Common myeloid progenitor, CD34-positive (primary cell): Measurements from ENCODE around the gene MSI2.

ENCODE experiments used
- CTCF ChIA-PET: fragments of 350-600 bp; sonication (Branson Sonifier 250); formaldehyde crosslinking; loops from one replicate; lab custom pipeline; 2021; ENCODE audit warnings: antibody characterized with exemption; lab: Charles Lee
- POLR2A ChIA-PET: fragments of 350-600 bp; sonication (Branson Sonifier 250); formaldehyde crosslinking; loops from one replicate; lab custom pipeline; 2021; ENCODE audit warnings: antibody characterized with exemption; lab: Charles Lee
- DNase-seq, 3 donors: peaks; one replicate each; pipeline versions ENCODE4 v3.0.0 to v3.0.0-alpha.2; 2013
- H3K27ac ChIP-seq, 2 experiments: 1 replicate in 1 of 2; 2 replicates in 1 of 2; pipeline ENCODE4 v1.7.0; 2013; ENCODE audit warnings: inconsistent platforms in 2 of 2, low read length in 2 of 2, mild to moderate bottlenecking in 2 of 2, low read depth in 1 of 2, moderate library complexity in 1 of 2; ENCODE audit not compliant: severe bottlenecking in 2 of 2, insufficient read depth in 1 of 2, poor library complexity in 1 of 2
- H3K27me3 ChIP-seq, 5 experiments: replicated peaks in 2 of 5; 1 replicate in 3 of 5; 2 replicates in 2 of 5; pipeline versions ENCODE4 v1.6.1 to v1.7.0; 2013; ENCODE audit warnings: low read length in 4 of 5, mild to moderate bottlenecking in 2 of 5, moderate library complexity in 2 of 5, inconsistent platforms in 1 of 5; ENCODE audit not compliant: insufficient read depth in 5 of 5, control insufficient read depth in 4 of 5
- H3K36me3 ChIP-seq, 4 experiments: 1 replicate in 2 of 4; 2 replicates in 2 of 4; pipeline versions ENCODE4 v1.6.1 to v1.7.0; 2013; ENCODE audit warnings: low read length in 3 of 4, control low read depth in 1 of 4, mild to moderate bottlenecking in 1 of 4; ENCODE audit not compliant: control insufficient read depth in 4 of 4, insufficient read depth in 4 of 4
- H3K4me1 ChIP-seq, 4 experiments: 1 replicate in 3 of 4; 2 replicates in 1 of 4; pipeline versions ENCODE4 v1.6.1 to v1.7.1; 2013; ENCODE audit warnings: low read length in 3 of 4, mild to moderate bottlenecking in 3 of 4, control low read depth in 1 of 4, inconsistent platforms in 1 of 4, moderate library complexity in 1 of 4; ENCODE audit not compliant: control insufficient read depth in 4 of 4, insufficient read depth in 4 of 4; ENCODE audit errors: control extremely low read depth in 1 of 4
- H3K4me3 ChIP-seq, 7 experiments: 1 replicate in 4 of 7; 2 replicates in 3 of 7; pipeline versions ENCODE4 v1.5.1 to v1.7.0; 2013; ENCODE audit warnings: mild to moderate bottlenecking in 7 of 7, low read length in 6 of 7, moderate library complexity in 6 of 7, inconsistent platforms in 2 of 7, low read depth in 2 of 7, control low read depth in 1 of 7; ENCODE audit not compliant: insufficient read depth in 4 of 7, control insufficient read depth in 1 of 7; ENCODE audit errors: extremely low read depth in 1 of 7
- H3K9me3 ChIP-seq, 5 experiments: 1 replicate in 4 of 5; 2 replicates in 1 of 5; pipeline versions ENCODE4 v1.6.1 to v1.7.1; 2013; ENCODE audit warnings: low read length in 4 of 5, mild to moderate bottlenecking in 2 of 5, inconsistent platforms in 1 of 5, low read depth in 1 of 5, moderate library complexity in 1 of 5; ENCODE audit not compliant: control insufficient read depth in 4 of 5, insufficient read depth in 2 of 5; ENCODE audit errors: control extremely low read depth in 1 of 5
- WGBS: methylation state at CpG from one replicate; pipeline ENCODE4 v1.1.5; 2013; ENCODE audit not compliant: insufficient coverage; 5-methylcytosine and 5-hydroxymethylcytosine counted together

MSI2 gene

GRCh38 chr17:57601143-57601735, 344.9 kb downstream of the MSI2 start:
- Histone ChIP-seq H3K27me3 (no peaks in the 10 kb centered on the region), H3K9me3 (no peaks in the 10 kb centered on the region), H3K4me1 (peaks cover 38 to 81% (median 77%) of the 10 kb centered on the region in 4 experiments), H3K27ac (no peak overlapping the region), H3K36me3 (peaks cover 5 to 53% (median 23%) of the 10 kb centered on the region in 4 experiments), H3K4me3 (no peak overlapping the region)
- POLR2A ChIA-PET = interaction anchor here (0.8 kb wide), 1 partner anchor 12 kb away, joined by 3 read pairs; no protein-coding TSS in a partner anchor
- no peak for DNase-seq
- CTCF ChIA-PET = interaction anchor here (1.0 to 1.2 kb wide), 2 partner anchors 26 to 182 kb away, joined by 4 read pairs; no protein-coding TSS in a partner anchor
- WGBS = 96% methylated on average over 13 of the region's 13 CpGs

GRCh38 chr17:57602896-57603295, 346.6 kb downstream of the MSI2 start:
- WGBS = 98% methylated on average over 6 of the region's 6 CpGs
- no peak for DNase-seq
- POLR2A ChIA-PET = no interaction called here
- Histone ChIP-seq H3K4me3 (no peak overlapping the region), H3K27ac (peak overlapping the region in 1 of 2 experiments; percentile 29), H3K9me3 (no peaks in the 10 kb centered on the region), H3K4me1 (peaks cover 38 to 78% (median 69%) of the 10 kb centered on the region in 4 experiments), H3K36me3 (peaks cover 5 to 67% (median 28%) of the 10 kb centered on the region in 4 experiments), H3K27me3 (no peaks in the 10 kb centered on the region)
- CTCF ChIA-PET = no interaction called here

GRCh38 chr17:57603546-57603945, 347.2 kb downstream of the MSI2 start:
- POLR2A ChIA-PET = no interaction called here
- peaks cover 5 to 67% (median 32%) of the 10 kb centered on the region in 4 experiments for H3K36me3 ChIP-seq
- no peaks in the 10 kb centered on the region for H3K9me3 ChIP-seq
- peak overlapping the region in 1 of 2 experiments; percentile 29 for H3K27ac ChIP-seq
- H3K4me3 ChIP-seq = no peak overlapping the region
- H3K4me1 ChIP-seq = peaks cover 33 to 72% (median 62%) of the 10 kb centered on the region in 4 experiments
- 89% methylated on average over 3 of the region's 3 CpGs for WGBS
- DNase-seq = no peak
- CTCF ChIA-PET = no interaction called here
- no peaks in the 10 kb centered on the region for H3K27me3 ChIP-seq

- Histone ChIP-seq H3K36me3 (peaks cover 5 to 69% (median 34%) of the 10 kb centered on the region in 4 experiments), H3K9me3 (no peaks in the 10 kb centered on the region), H3K4me1 (peaks cover 33 to 69% (median 59%) of the 10 kb centered on the region in 4 experiments), H3K27me3 (no peaks in the 10 kb centered on the region), H3K27ac (peak overlapping the region in 1 of 2 experiments; percentile 63), H3K4me3 (no peak overlapping the region)
- DNase-seq = peak; percentile 90 to 99 (median 98)
- ChIA-PET POLR2A (no interaction called here), CTCF (no interaction called here)
- 22% methylated on average over 3 of the region's 5 CpGs for WGBS
These were observed 347.7 kb downstream of the MSI2 start for GRCh38 chr17:57603978-57604377.

DNA sequence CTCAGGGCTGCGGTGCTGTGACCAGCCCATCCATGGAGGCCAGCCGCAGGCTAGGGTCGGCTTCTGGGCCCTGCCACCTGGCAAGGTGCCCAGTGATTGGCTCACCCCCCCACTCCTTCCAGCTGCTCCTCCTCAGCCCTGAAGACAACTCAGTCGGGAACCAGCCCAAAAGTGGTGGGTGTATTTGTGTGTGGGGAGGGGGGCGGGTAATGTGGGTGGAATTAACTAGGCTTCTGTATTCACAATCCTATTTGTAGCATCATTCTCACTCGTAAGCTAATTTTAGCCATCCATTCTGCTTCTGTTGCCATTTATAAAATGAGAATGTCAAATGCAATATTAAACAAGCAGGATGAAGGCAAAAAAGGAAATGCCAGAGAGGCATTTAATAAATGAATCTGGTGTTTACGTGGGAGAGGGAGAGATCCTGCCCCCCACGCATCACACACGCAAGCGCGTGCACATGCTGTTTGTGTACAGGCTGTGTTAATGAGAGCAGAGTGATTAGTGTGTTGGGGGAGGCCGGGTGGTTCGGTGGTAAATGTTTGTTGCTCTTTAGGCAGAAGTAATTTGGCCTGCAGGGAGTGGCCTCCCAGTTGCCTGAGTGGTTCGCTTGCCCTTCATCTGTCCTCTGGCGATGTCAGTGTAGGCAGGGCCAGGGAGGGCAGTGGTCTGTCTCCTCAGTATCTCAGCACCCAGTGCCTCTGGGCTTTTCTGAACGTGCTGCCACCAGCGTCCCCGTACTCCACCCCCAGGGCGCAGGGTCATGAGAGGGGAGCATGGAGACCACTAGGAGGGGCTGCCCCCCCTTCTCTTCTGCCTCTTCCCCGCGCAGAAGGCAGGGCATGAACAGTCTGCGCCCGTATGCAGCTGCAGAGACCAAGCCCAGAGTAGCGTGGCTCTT, 348.7 kb downstream of the MSI2 start:
- Histone ChIP-seq H3K4me3 (peak overlapping the region in 2 of 7 experiments; percentile 0 to 17), H3K27ac (peak overlapping the region in 1 of 2 experiments; percentile 63), H3K36me3 (peaks cover 5 to 71% (median 41%) of the 10 kb centered on the region in 4 experiments), H3K27me3 (no peaks in the 10 kb centered on the region), H3K4me1 (peaks cover 22 to 58% (median 49%) of the 10 kb centered on the region in 4 experiments), H3K9me3 (no peaks in the 10 kb centered on the region)
- ChIA-PET CTCF (interaction anchor here (0.6 to 2.3 kb wide), 6 partner anchors 9 to 394 kb away, joined by 3 to 5 read pairs (median 3); no protein-coding TSS in a partner anchor), POLR2A (no interaction called here)
- peak; percentile 50 to 84 (median 84) for DNase-seq
- 55% methylated on average over 13 of the region's 24 CpGs for WGBS

DNA sequence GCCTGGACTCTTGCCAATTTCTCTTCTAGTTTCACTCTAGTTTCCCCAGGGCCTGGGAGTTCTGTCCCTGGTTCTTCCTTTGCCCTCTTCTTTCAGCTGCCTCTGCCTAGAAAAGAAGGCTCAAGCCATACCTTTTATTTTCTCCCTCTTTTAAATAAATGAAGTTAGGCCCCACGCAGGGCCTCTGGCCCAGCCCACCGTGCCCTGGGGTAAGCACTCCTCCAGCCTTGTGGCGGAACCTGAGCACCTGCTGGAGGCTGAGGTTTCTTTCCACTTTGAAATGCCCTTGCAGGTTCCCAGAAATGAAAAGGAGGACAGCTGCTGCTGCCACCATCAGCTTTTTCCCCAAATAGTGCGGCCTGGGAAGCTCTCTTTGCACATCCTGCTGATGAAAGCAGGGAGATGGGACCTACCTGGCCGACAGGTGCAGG, 349.4 kb downstream of the MSI2 start:
- Histone ChIP-seq H3K36me3 (peaks cover 5 to 65% (median 41%) of the 10 kb centered on the region in 4 experiments), H3K4me3 (peak overlapping the region in 2 of 7 experiments; percentile 0 to 17), H3K4me1 (peaks cover 17 to 52% (median 43%) of the 10 kb centered on the region in 4 experiments), H3K27me3 (no peaks in the 10 kb centered on the region), H3K27ac (peak overlapping the region in 1 of 2 experiments; percentile 44), H3K9me3 (no peaks in the 10 kb centered on the region)
- no peak for DNase-seq
- 78% methylated on average over 4 of the region's 5 CpGs for WGBS
- POLR2A ChIA-PET = no interaction called here
- CTCF ChIA-PET = interaction anchor here (0.6 to 2.3 kb wide), 6 partner anchors 10 to 394 kb away, joined by 3 to 5 read pairs (median 3); no protein-coding TSS in a partner anchor
